Neutrophil (primary cell): ENCODE data around the gene MRM1.

ENCODE experiments used
- H3K27ac ChIP-seq: fragments of 200-600 bp; sonication (generic); 2 replicates; pipeline ENCODE4 v1.5.1; 2016; ENCODE audit warnings: mild to moderate bottlenecking, moderate library complexity
- H3K27me3 ChIP-seq: fragments of 200-600 bp; sonication (generic); 2 replicates; pipeline ENCODE4 v1.6.0; 2016; ENCODE audit warnings: mild to moderate bottlenecking
- H3K36me3 ChIP-seq: fragments of 200-600 bp; sonication (generic); 2 replicates; pipeline ENCODE4 v1.5.1; 2017
- H3K4me1 ChIP-seq, 2 experiments: fragments of 200-600 bp in 1 of 2; sonication (generic) in 1 of 2; 1 replicate in 1 of 2; 2 replicates in 1 of 2; pipeline versions ENCODE4 v1.5.1 to v1.6.1; 2013 to 2016; ENCODE audit warnings: low read depth in 1 of 2, low read length in 1 of 2, mild to moderate bottlenecking in 1 of 2, moderate library complexity in 1 of 2; ENCODE audit not compliant: control insufficient read depth in 1 of 2, insufficient read depth in 1 of 2
- H3K4me3 ChIP-seq, 2 experiments: fragments of 200-600 bp in 1 of 2; sonication (generic) in 1 of 2; 1 replicate in 1 of 2; 2 replicates in 1 of 2; pipeline ENCODE4 v1.5.1; 2013 to 2016; ENCODE audit warnings: low read depth in 1 of 2, low read length in 1 of 2, mild to moderate bottlenecking in 1 of 2, moderate library complexity in 1 of 2
- H3K9me3 ChIP-seq: fragments of 200-600 bp; sonication (generic); 2 replicates; pipeline ENCODE4 v1.5.1; 2016
- TF ChIP-seq, protein P1 (sequence below): fragments of 200-600 bp; sonication (generic); IDR thresholded peaks from 2 replicates; pipeline ENCODE4 v1.5.1; 2016; ENCODE audit warnings: antibody characterized with exemption

MRM1 gene

DNA sequence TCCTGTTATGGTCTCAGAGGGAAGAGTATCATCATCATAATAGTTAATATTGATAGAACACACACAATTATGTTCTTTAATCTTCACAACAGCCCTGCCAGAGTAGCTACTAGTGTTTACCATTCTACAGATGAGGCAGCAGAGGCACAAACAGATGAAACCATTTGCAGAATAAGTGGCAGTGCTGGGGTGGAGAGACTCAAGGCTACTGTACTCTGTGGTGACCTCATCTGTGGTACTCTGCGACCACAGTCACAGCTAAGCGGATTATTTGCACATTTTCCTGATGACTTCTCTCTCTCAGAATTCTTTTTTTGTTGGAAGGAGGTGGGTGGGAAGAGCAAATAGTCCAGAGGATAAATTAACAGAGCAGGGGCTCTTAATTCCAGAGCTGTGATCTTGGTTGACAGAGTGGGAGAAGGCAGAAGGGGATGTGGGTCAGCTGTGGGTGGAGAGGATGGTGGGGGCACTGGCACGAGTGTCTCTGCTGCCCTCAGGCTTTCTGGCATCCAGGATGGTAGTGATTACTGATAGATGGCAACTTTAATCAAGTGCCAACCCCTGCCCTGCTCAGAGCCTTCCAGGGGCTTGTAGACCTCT lies 41.8 kb downstream of the MRM1 start:
- Histone ChIP-seq H3K27me3 (peaks cover 100% of the 10 kb centered on the region), H3K4me3 (no peak overlapping the region), H3K27ac (no peak overlapping the region), H3K9me3 (no peaks in the 10 kb centered on the region), H3K36me3 (no peaks in the 10 kb centered on the region), H3K4me1 (peaks cover 0 to 6% of the 10 kb centered on the region in 2 experiments)
- TF ChIP-seq, protein P1, sequence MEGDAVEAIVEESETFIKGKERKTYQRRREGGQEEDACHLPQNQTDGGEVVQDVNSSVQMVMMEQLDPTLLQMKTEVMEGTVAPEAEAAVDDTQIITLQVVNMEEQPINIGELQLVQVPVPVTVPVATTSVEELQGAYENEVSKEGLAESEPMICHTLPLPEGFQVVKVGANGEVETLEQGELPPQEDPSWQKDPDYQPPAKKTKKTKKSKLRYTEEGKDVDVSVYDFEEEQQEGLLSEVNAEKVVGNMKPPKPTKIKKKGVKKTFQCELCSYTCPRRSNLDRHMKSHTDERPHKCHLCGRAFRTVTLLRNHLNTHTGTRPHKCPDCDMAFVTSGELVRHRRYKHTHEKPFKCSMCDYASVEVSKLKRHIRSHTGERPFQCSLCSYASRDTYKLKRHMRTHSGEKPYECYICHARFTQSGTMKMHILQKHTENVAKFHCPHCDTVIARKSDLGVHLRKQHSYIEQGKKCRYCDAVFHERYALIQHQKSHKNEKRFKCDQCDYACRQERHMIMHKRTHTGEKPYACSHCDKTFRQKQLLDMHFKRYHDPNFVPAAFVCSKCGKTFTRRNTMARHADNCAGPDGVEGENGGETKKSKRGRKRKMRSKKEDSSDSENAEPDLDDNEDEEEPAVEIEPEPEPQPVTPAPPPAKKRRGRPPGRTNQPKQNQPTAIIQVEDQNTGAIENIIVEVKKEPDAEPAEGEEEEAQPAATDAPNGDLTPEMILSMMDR = no peak

DNA sequence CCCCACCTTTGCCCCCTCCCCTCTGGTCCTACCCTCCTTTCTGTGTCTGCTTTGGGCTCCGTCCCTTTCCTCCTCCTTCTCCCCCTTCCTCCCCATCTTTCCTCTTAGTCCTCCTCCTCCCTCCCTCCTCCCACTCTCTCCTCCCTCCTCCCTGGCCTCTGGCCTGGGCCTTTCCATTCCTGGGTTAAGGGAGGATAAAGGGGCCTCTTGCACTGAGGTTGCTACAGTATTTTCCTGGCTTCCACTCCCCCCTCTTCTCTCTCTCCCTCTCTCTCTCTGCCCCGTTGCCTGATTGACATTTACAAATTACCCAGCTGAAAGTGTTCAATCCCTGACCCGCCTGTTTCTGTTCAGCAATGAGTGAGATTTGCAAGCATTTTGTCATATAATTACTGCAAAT lies 44.0 kb downstream of the MRM1 start:
- Histone ChIP-seq H3K4me1 (peaks cover 0 to 6% of the 10 kb centered on the region in 2 experiments), H3K27ac (no peak overlapping the region), H3K4me3 (no peak overlapping the region), H3K9me3 (no peaks in the 10 kb centered on the region), H3K36me3 (no peaks in the 10 kb centered on the region), H3K27me3 (peaks cover 99% of the 10 kb centered on the region)
- TF ChIP-seq, protein P1 = no peak

DNA sequence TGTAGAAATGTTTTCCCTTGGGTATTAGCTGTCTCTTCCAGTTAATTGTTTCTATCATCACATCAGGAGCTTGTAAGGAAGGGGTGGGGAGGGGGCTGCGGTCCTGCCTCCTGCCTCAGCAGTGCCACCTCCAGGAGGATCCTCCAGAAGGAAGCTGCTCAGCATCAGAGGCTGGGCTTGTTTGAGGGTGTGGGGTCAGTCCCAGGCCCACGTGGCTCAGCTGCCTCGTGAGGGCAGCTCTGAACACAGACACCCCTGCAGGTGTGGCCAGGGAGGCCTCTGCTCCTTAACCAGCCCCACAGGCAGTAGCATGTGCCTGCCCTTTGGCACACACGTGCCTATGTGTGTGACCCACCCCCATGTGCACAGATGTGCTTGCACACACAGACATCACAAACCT lies 46.3 kb downstream of the MRM1 start:
- peaks cover 92% of the 10 kb centered on the region for H3K27me3 ChIP-seq
- TF ChIP-seq, protein P1 = no peak
- H3K27ac ChIP-seq = no peak overlapping the region
- no peaks in the 10 kb centered on the region for H3K9me3 ChIP-seq
- H3K4me1 ChIP-seq = no peaks in the 10 kb centered on the region
- H3K4me3 ChIP-seq = no peak overlapping the region
- no peaks in the 10 kb centered on the region for H3K36me3 ChIP-seq

DNA sequence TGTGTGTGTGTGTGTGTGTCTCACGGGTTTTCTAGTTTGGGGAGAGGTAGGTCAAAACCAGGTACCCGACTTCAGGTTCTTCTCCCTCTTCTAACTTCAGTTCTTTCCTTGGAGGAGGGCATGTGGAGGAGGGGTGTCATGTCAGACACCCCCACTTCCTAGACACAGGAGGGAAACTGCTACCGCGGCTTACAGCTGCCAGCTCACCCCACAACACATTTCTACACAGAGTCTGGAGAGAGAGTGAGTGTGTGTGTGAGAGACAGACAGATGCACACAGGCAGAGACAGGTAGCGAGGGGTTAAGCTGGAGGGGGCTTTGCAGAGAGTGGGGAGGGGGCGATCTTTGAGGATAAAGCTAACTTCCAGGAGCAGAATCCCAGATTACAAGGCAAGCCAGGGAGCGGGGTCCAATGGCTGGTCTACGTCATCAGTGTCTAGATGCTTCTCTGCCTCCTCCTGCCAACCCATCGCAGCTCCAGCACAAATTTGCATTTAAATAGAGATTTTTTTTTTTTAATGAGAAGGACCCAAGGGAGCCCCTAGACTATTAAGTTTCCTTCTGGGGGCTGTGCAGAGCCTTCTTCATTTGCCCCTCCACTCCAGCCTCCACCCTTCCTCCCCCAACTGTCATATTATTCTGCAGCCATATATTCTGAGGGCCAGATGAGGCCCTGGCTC lies 48.9 kb downstream of the MRM1 start:
- no peak overlapping the region for H3K27ac ChIP-seq
- H3K27me3 ChIP-seq = peaks cover 91% of the 10 kb centered on the region
- H3K9me3 ChIP-seq = no peaks in the 10 kb centered on the region
- H3K4me1 ChIP-seq = no peaks in the 10 kb centered on the region
- TF ChIP-seq, protein P1 = no peak
- no peak overlapping the region for H3K4me3 ChIP-seq
- H3K36me3 ChIP-seq = no peaks in the 10 kb centered on the region

DNA sequence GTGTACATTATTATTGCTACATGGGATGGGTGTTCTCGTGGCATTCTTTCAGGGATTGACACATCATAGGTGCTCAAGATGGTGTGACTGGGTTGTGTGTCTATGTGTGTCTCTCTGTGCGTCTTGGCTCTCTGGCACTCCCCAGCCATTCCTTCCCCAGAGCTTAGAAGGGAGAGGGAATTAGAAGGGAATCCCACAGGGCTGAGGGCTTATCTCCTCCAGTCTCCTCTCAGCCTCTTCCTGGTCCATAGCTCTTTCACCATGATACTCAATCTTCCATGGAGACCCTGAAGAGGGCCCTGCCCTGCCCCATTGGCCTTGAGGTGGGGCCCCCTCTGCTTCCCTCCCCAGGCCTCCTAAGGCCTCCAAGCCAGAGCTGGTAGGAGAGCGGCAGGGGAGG lies 52.0 kb downstream of the MRM1 start:
- Histone ChIP-seq H3K27me3 (peaks cover 91% of the 10 kb centered on the region), H3K36me3 (no peaks in the 10 kb centered on the region)

More for the DNA sequence above, 52.0 kb downstream of the MRM1 start:
- Histone ChIP-seq H3K4me1 (no peaks in the 10 kb centered on the region), H3K4me3 (no peak overlapping the region), H3K9me3 (no peaks in the 10 kb centered on the region), H3K27ac (no peak overlapping the region)
- TF ChIP-seq, protein P1 = no peak
